HCT116 (cell line): ENCODE measurements around the gene AXDND1. TPM values are rescaled to one million over a fixed set of nuclear protein-coding genes. Genes with fewer than 3 reads are reported as not detected.

Source experiments
- ATAC-seq: fragments of 200-7000 bp; cut with Tn5 transposase; 2 replicates; pipeline ENCODE4 v1.9.1; 2020; ENCODE audit warnings: mild to moderate bottlenecking, moderate library complexity
- BruUV-seq: library from RNA; stranded (reverse); fragments of 400-500 nt; replicated peaks from 2 replicates; lab custom pipeline; 2021; lab: Mats Ljungman, UMichigan
- CTCF ChIA-PET: fragments of 300-600 bp; sonication (Branson Sonifier 250); formaldehyde crosslinking; loops from one replicate; lab custom pipeline; 2021; ENCODE audit warnings: antibody characterized with exemption; lab: Charles Lee
- POLR2A ChIA-PET: fragments of 300-600, 350-600 bp; sonication (Branson Sonifier 250); formaldehyde crosslinking; loops from one replicate; lab custom pipeline; 2021; ENCODE audit warnings: antibody characterized with exemption; lab: Charles Lee
- RAD21 ChIA-PET, 2 experiments: fragments of 300-600 bp; sonication (Branson Sonifier 250); formaldehyde crosslinking; loops; one replicate each; lab custom pipeline; 2023; ENCODE audit warnings: low total read pairs in 2 of 2; ENCODE audit not compliant: uncharacterized antibody in 2 of 2, unreplicated experiment in 2 of 2, low non-redundant PET in 1 of 2; lab: Charles Lee
- DNase-seq: peaks from one replicate; pipeline ENCODE4 v3.0.0-alpha.2; 2010; ENCODE audit warnings: low read depth, low spot score
- H2AFZ ChIP-seq: fragments of 200-600 bp; shearing (Covaris generic), sonication (generic); 2 replicates; pipeline ENCODE4 v1.6.1; 2017; ENCODE audit warnings: low read depth, mixed run types, mixed read lengths, antibody characterized with exemption, low read length; ENCODE audit not compliant: poor library complexity, severe bottlenecking
- H3K27ac ChIP-seq: 2 replicates; pipeline ENCODE4 v1.5.1; 2012; ENCODE audit warnings: low read depth, low read length
- H3K27me3 ChIP-seq: fragments of 200-600 bp; sonication (generic); 2 replicates; pipeline ENCODE4 v1.6.1; 2016; ENCODE audit warnings: mixed run types, low read length, mixed read lengths; ENCODE audit not compliant: insufficient read depth
- H3K36me3 ChIP-seq, 2 experiments: fragments of 200-500 bp in 1 of 2; fragments of 200-600 bp in 1 of 2; sonication (Bioruptor generic) in 1 of 2; sonication (generic) in 1 of 2; 2 replicates each; pipeline versions ENCODE4 v1.5.1 to v1.6.1; 2014 to 2016; ENCODE audit warnings: low read length in 2 of 2, inconsistent platforms in 1 of 2, mixed read lengths in 1 of 2, mixed run types in 1 of 2; ENCODE audit not compliant: insufficient read depth in 2 of 2, control insufficient read depth in 1 of 2
- H3K4me1 ChIP-seq, 2 experiments: fragments of 200-600 bp in 1 of 2; sonication (generic) in 1 of 2; 2 replicates each; pipeline versions ENCODE4 v1.5.1 to v1.6.1; 2012 to 2017; ENCODE audit warnings: low read length in 2 of 2, inconsistent platforms in 1 of 2, mild to moderate bottlenecking in 1 of 2, mixed read lengths in 1 of 2, mixed run types in 1 of 2, moderate library complexity in 1 of 2; ENCODE audit not compliant: insufficient read depth in 2 of 2, control insufficient read depth in 1 of 2
- H3K4me2 ChIP-seq: fragments of 200-600 bp; sonication (generic); 2 replicates; pipeline ENCODE4 v1.6.1; 2017; ENCODE audit warnings: mixed run types, low read length, mixed read lengths
- H3K4me3 ChIP-seq, 2 experiments: fragments of 200-600 bp in 1 of 2; sonication (generic) in 1 of 2; replicated peaks in 1 of 2; 2 replicates each; pipeline ENCODE4 v1.5.1; 2011 to 2016; ENCODE audit warnings: low read length in 2 of 2, control low read depth in 1 of 2, low read depth in 1 of 2, mild to moderate bottlenecking in 1 of 2, mixed read lengths in 1 of 2, mixed run types in 1 of 2
- H3K79me2 ChIP-seq: fragments of 200-600 bp; sonication (generic); 2 replicates; pipeline ENCODE4 v1.6.1; 2017; ENCODE audit warnings: mild to moderate bottlenecking, mixed run types, low read length, moderate library complexity, mixed read lengths; ENCODE audit not compliant: insufficient read depth
- H3K9ac ChIP-seq: fragments of 200-600 bp; sonication (generic); 2 replicates; pipeline ENCODE4 v1.6.1; 2016; ENCODE audit warnings: low read length, mixed read lengths
- H3K9me2 ChIP-seq: fragments of 200-600 bp; sonication (generic), shearing (Covaris generic); 2 replicates; pipeline ENCODE4 v1.6.1; 2017; ENCODE audit warnings: mixed run types, mild to moderate bottlenecking, moderate library complexity; ENCODE audit not compliant: insufficient read depth
- H3K9me3 ChIP-seq, 2 experiments: fragments of 200-500 bp in 1 of 2; fragments of 200-600 bp in 1 of 2; sonication (Bioruptor generic) in 1 of 2; sonication (generic) in 1 of 2; 2 replicates each; pipeline ENCODE4 v1.6.1; 2014 to 2017; ENCODE audit warnings: low read length in 2 of 2, mixed read lengths in 2 of 2, inconsistent platforms in 1 of 2, low read depth in 1 of 2, mild to moderate bottlenecking in 1 of 2, mixed run types in 1 of 2, moderate library complexity in 1 of 2; ENCODE audit not compliant: control insufficient read depth in 1 of 2, insufficient read depth in 1 of 2
- H4K20me1 ChIP-seq: fragments of 200-600 bp; sonication (generic), shearing (Covaris generic); 2 replicates; pipeline ENCODE4 v1.6.1; 2017; ENCODE audit warnings: mixed run types, mild to moderate bottlenecking, moderate library complexity; ENCODE audit not compliant: insufficient read depth
- ATF3 ChIP-seq: IDR thresholded peaks from 2 replicates; pipeline ENCODE4 v1.6.1; 2012
- CBX3 ChIP-seq: IDR thresholded peaks from 2 replicates; pipeline ENCODE4 v1.6.1; 2012; ENCODE audit warnings: low read depth
- CTCF ChIP-seq, 3 experiments: fragments of 200-600 bp in 1 of 3; sonication (generic) in 1 of 3; IDR thresholded peaks in 2 of 3; conservative IDR thresholded peaks in 1 of 3; 2 replicates each; pipeline ENCODE4 v1.5.1; 2012 to 2017; ENCODE audit warnings: low read depth in 2 of 3, low read length in 2 of 3, antibody characterized with exemption in 1 of 3, borderline replicate concordance in 1 of 3, control low read depth in 1 of 3, mild to moderate bottlenecking in 1 of 3, mixed read lengths in 1 of 3, mixed run types in 1 of 3, moderate library complexity in 1 of 3; ENCODE audit not compliant: insufficient read depth in 1 of 3
- EZH2phosphoT487 ChIP-seq: fragments of 200-600 bp; IDR thresholded peaks from 2 replicates; pipeline ENCODE4 v1.6.1; 2018; ENCODE audit warnings: antibody characterized with exemption, borderline replicate concordance
- FOSL1 ChIP-seq: IDR thresholded peaks from 2 replicates; pipeline ENCODE4 v1.6.1; 2012; ENCODE audit warnings: low read depth
- MAX ChIP-seq: IDR thresholded peaks from 2 replicates; pipeline ENCODE4 v1.6.1; 2012
- POLR2A ChIP-seq: IDR thresholded peaks from 2 replicates; pipeline ENCODE4 v1.7.0; 2011; ENCODE audit warnings: borderline replicate concordance; ENCODE audit not compliant: insufficient read depth, insufficient read length; ENCODE audit errors: extremely low read depth
- RAD21 ChIP-seq: IDR thresholded peaks from 2 replicates; pipeline ENCODE4 v1.6.1; 2012; ENCODE audit warnings: low read depth, mild to moderate bottlenecking
- REST ChIP-seq: IDR thresholded peaks from 2 replicates; pipeline ENCODE4 v1.6.1; 2012; ENCODE audit warnings: low read depth
- SIN3A ChIP-seq: IDR thresholded peaks from 2 replicates; pipeline ENCODE4 v1.6.1; 2012; ENCODE audit warnings: low read depth
- TCF7L2 ChIP-seq: IDR thresholded peaks from 2 replicates; pipeline ENCODE4 v1.7.0; 2011; ENCODE audit warnings: borderline replicate concordance, inconsistent platforms; ENCODE audit not compliant: insufficient read depth, insufficient read length; ENCODE audit errors: extremely low read depth
- ZBTB33 ChIP-seq: IDR thresholded peaks from 2 replicates; pipeline ENCODE4 v1.6.1; 2011; ENCODE audit warnings: mild to moderate bottlenecking, low read length, moderate library complexity; ENCODE audit not compliant: insufficient replicate concordance; ENCODE audit errors: extremely low read depth
- ZNF274 ChIP-seq: fragments of 200-500 bp; sonication (Bioruptor generic); IDR thresholded peaks from 2 replicates; pipeline ENCODE4 v1.6.1; 2014; ENCODE audit warnings: mild to moderate bottlenecking, low read depth, low read length, inconsistent platforms
- intact Hi-C: fragments of 100-400 bp; cut with micrococcal nuclease; formaldehyde crosslinking; loops from 2 replicates; pipeline ENCODE4 v1.10.0; 2022
- total RNA-seq: library from RNA; stranded (reverse); gene quantifications from one replicate; pipeline ENCODE4 v1.2.1, GENCODE V29; 2021; ENCODE audit not compliant: unreplicated experiment

The AXDND1 gene
- total RNA-seq, 1 experiment from 2014 or later = 2.3 TPM

- no peaks in the 10 kb centered on the region for H3K27me3 ChIP-seq
- no peak for TF ChIP-seq POLR2A
- no peak for TF ChIP-seq ZBTB33
- no peak for TF ChIP-seq TCF7L2
- TF ChIP-seq CTCF (IDR thresholded peaks at IDR 0.05 in 2 of 3, conservative IDR thresholded peaks at IDR 0.05 in 1 of 3; ENCODE audit: borderline replicate concordance in 1 of 3, insufficient read depth in 1 of 3, low read depth in 2 of 3, low read length in 2 of 3) = no peak
- no peak for TF ChIP-seq SIN3A
- no peak for TF ChIP-seq CBX3
- TF ChIP-seq MAX = no peak
- no peak for TF ChIP-seq RAD21
- no peak for TF ChIP-seq FOSL1
- no peak for TF ChIP-seq REST
- TF ChIP-seq ZNF274 = no peak
- no peak for TF ChIP-seq ATF3
- TF ChIP-seq EZH2phosphoT487 = no peak
- no peaks in the 10 kb centered on the region for H3K9me2 ChIP-seq
- H3K4me2 ChIP-seq = no peak overlapping the region
- CTCF ChIA-PET = no interaction called here
- H2AFZ ChIP-seq = no peak overlapping the region
- no peak overlapping the region for H3K27ac ChIP-seq
- H3K9ac ChIP-seq = no peak overlapping the region
- DNase-seq (no peak), ATAC-seq (no peak)
- RAD21 ChIA-PET = no interaction called here
- peaks cover 4 to 6% of the 10 kb centered on the region in 2 experiments; a peak in 1 of 4 replicates for H3K36me3 ChIP-seq
- H3K79me2 ChIP-seq = no peaks in the 10 kb centered on the region
- H3K9me3 ChIP-seq = no peaks in the 10 kb centered on the region
- POLR2A ChIA-PET = no interaction called here
- intact Hi-C loops = no loop called here
- no peaks in the 10 kb centered on the region for H3K4me1 ChIP-seq
- H3K4me3 ChIP-seq = no peak overlapping the region
- no peaks in the 10 kb centered on the region for H4K20me1 ChIP-seq
- no TSS peak for BruUV-seq
Measured at GRCh38 chr1:179341943-179342547, 23.7 kb upstream of the AXDND1 start.
